Gastrocnemius medialis (tissue), 4 donors: ENCODE results near the gene SUB1. TPM values are rescaled to one million over a fixed set of nuclear protein-coding genes. Genes with fewer than 3 reads are reported as not detected.

Source experiments
- ATAC-seq, 2 donors: fragments of 150-250 bp; one replicate each; pipeline ENCODE4 v1.9.1; 2016
- DNase-seq, 2 donors: peaks; one replicate each; pipeline ENCODE4 v3.0.0-alpha.2; 2019
- H3K27ac ChIP-seq, 4 donors: fragments of 200-600 bp; sonication (generic); 1 replicate in 1 of 4; 2 replicates in 3 of 4; pipeline ENCODE4 v1.5.1; 2016 to 2018; ENCODE audit warnings: mild to moderate bottlenecking in 2 of 4, moderate library complexity in 1 of 4
- H3K27me3 ChIP-seq, 3 donors: fragments of 200-600 bp; sonication (generic) in 2 of 3; 1 replicate in 1 of 3; 2 replicates in 2 of 3; pipeline versions ENCODE4 v1.5.1 to v1.6.0; 2016 to 2019; ENCODE audit warnings: mild to moderate bottlenecking in 1 of 3, moderate library complexity in 1 of 3
- H3K36me3 ChIP-seq, 2 donors: fragments of 200-600 bp; sonication (generic) in 1 of 2; one replicate each; pipeline ENCODE4 v1.5.1; 2017 to 2018
- H3K4me1 ChIP-seq, 2 donors: fragments of 200-600 bp; sonication (generic) in 1 of 2; one replicate each; pipeline ENCODE4 v1.5.1; 2016 to 2017; ENCODE audit warnings: mild to moderate bottlenecking in 2 of 2
- H3K4me3 ChIP-seq, 4 donors: fragments of 200-600 bp; sonication (generic) in 3 of 4; 1 replicate in 1 of 4; 2 replicates in 3 of 4; pipeline ENCODE4 v1.5.1; 2016 to 2019; ENCODE audit warnings: mild to moderate bottlenecking in 2 of 4
- H3K9me3 ChIP-seq, 3 donors: fragments of 200-600 bp; sonication (generic) in 2 of 3; 1 replicate in 1 of 3; 2 replicates in 2 of 3; pipeline ENCODE4 v1.5.1; 2016 to 2019
- POLR2A ChIP-seq, 2 donors: fragments of 450-650 bp; IDR thresholded peaks; one replicate each; pipeline ENCODE4 v1.6.1; 2017; ENCODE audit warnings: antibody characterized with exemption in 2 of 2, mild to moderate bottlenecking in 2 of 2, moderate library complexity in 2 of 2
- in situ Hi-C, 4 donors: fragments of 200-750 bp; cut with MboI; loops; one replicate each; pipeline versions ENCODE4 v1.15.0 to v1.8.0; 2017; ENCODE audit warnings: low sequenced_read_pairs in 4 of 4
- intact Hi-C: fragments of 100-400 bp; cut with DNase I; formaldehyde crosslinking; loops from one replicate; pipeline ENCODE4 v1.15.1; 2023; ENCODE audit warnings: low total_unique reads
- total RNA-seq, 4 donors: library from RNA; depleted of rRNA; stranded (reverse); fragments of >200 nt; gene quantifications; one replicate each; pipeline versions ENCODE4 v1.1.0 to v1.2.3, GENCODE V29; 2016
- TF ChIP-seq, protein P1 (sequence below), 5 experiments: fragments of 450-650 bp in 3 of 5; fragments of 200-600 bp in 2 of 5; sonication (generic) in 2 of 5; IDR thresholded peaks in 4 of 5; conservative IDR thresholded peaks in 1 of 5; 1 replicate in 4 of 5; 2 replicates in 1 of 5; pipeline ENCODE4 v1.5.1; 2016 to 2019; ENCODE audit warnings: antibody characterized with exemption in 5 of 5, mild to moderate bottlenecking in 3 of 5, moderate library complexity in 3 of 5

Gene SUB1
- total RNA-seq, 4 donors from 2014 or later, result 82.6 to 162 (median 100) TPM

DNA sequence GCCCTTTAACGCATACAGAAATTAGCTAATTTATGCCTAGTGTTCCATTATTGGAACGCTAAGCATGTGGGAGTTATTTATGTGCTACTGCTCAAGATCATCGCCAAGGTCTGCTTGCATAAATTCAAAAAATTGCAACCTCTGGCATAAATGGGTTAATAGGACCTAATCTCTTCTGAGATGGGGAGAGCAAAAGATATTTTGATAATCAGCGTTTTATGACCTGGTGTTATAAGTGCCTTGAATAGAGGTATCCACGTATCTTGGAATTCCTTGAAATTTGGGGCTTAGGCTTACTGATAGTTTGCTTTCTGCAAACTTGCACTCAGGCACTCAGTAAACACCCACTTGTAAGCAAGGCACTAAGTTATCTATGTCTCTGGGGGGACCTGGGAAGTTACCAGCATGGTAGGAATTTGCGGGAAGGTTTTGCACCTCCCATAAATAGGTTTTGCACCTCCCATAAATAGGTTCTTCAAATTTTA lies 1.8 kb downstream of the SUB1 start:
- intact Hi-C loops, result loop anchor here (2.0 to 5.0 kb wide), 3 partner anchors 26 to 1055 kb away; partner anchors contain the start of genes C5orf22, DROSHA and GOLPH3
- Histone ChIP-seq H3K4me3 (peak overlapping the region; percentile 81 to 100 (median 98)), H3K9me3 (no peaks in the 10 kb centered on the region), H3K27ac (peak overlapping the region; percentile 96 to 100 (median 100)), H3K27me3 (no peaks in the 10 kb centered on the region), H3K4me1 (peaks cover 14 to 21% of the 10 kb centered on the region in 2 donors), H3K36me3 (peaks cover 0 to 25% of the 10 kb centered on the region in 2 donors)
- ATAC-seq (no peak), DNase-seq (no peak)
- no peak for TF ChIP-seq POLR2A (IDR thresholded peaks at IDR 0.05)
- TF ChIP-seq, protein P1, sequence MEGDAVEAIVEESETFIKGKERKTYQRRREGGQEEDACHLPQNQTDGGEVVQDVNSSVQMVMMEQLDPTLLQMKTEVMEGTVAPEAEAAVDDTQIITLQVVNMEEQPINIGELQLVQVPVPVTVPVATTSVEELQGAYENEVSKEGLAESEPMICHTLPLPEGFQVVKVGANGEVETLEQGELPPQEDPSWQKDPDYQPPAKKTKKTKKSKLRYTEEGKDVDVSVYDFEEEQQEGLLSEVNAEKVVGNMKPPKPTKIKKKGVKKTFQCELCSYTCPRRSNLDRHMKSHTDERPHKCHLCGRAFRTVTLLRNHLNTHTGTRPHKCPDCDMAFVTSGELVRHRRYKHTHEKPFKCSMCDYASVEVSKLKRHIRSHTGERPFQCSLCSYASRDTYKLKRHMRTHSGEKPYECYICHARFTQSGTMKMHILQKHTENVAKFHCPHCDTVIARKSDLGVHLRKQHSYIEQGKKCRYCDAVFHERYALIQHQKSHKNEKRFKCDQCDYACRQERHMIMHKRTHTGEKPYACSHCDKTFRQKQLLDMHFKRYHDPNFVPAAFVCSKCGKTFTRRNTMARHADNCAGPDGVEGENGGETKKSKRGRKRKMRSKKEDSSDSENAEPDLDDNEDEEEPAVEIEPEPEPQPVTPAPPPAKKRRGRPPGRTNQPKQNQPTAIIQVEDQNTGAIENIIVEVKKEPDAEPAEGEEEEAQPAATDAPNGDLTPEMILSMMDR (IDR thresholded peaks at IDR 0.05 in 4 of 5, conservative IDR thresholded peaks at IDR 0.05 in 1 of 5), result no peak
- in situ Hi-C loops, result loop anchor here in 3 of 4 donors (25.0 kb wide), 4 partner anchors 350 to 1050 kb away; partner anchors contain the start of genes C5orf22 (in 1 of the 3), DROSHA (in 1 of the 3), GOLPH3 (in 1 of the 3) and TARS1 (in 1 of the 3)

DNA sequence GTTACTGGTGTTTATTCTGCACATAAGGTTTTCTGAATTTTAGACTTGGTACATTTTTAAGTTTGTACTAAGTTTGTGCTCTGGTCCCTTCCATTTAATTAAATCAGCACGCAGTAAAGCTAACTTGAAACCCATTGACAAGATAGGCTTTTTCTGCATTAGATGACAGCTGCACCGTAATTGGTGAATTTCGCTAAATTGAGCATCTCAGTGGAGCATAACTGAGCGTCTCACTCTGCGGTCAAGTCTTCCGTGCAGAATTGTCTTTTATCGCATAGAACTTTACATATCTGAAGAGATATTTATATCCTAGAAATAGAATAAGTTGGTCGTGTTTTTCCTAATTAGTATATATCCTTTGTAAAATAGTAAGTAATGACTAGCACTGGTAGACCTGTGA lies 4.1 kb downstream of the SUB1 start:
- Histone ChIP-seq H3K9me3 (no peaks in the 10 kb centered on the region), H3K4me3 (no peak overlapping the region), H3K4me1 (peaks cover 14 to 21% of the 10 kb centered on the region in 2 donors), H3K27me3 (no peaks in the 10 kb centered on the region), H3K36me3 (peaks cover 0 to 48% of the 10 kb centered on the region in 2 donors), H3K27ac (no peak overlapping the region)
- in situ Hi-C loops, result loop anchor here in 3 of 4 donors (25.0 kb wide), 4 partner anchors 352 to 1052 kb away; partner anchors contain the start of genes C5orf22 (in 1 of the 3), DROSHA (in 1 of the 3), GOLPH3 (in 1 of the 3) and TARS1 (in 1 of the 3)
- ATAC-seq (no peak), DNase-seq (no peak)
- intact Hi-C loops, result loop anchor here (5.0 kb wide), 1 partner anchor 1057 kb away; the partner anchor contains the start of genes C5orf22 and DROSHA
- no peak for TF ChIP-seq POLR2A (IDR thresholded peaks at IDR 0.05)
- TF ChIP-seq, protein P1 (IDR thresholded peaks at IDR 0.05 in 4 of 5, conservative IDR thresholded peaks at IDR 0.05 in 1 of 5), result no peak

DNA sequence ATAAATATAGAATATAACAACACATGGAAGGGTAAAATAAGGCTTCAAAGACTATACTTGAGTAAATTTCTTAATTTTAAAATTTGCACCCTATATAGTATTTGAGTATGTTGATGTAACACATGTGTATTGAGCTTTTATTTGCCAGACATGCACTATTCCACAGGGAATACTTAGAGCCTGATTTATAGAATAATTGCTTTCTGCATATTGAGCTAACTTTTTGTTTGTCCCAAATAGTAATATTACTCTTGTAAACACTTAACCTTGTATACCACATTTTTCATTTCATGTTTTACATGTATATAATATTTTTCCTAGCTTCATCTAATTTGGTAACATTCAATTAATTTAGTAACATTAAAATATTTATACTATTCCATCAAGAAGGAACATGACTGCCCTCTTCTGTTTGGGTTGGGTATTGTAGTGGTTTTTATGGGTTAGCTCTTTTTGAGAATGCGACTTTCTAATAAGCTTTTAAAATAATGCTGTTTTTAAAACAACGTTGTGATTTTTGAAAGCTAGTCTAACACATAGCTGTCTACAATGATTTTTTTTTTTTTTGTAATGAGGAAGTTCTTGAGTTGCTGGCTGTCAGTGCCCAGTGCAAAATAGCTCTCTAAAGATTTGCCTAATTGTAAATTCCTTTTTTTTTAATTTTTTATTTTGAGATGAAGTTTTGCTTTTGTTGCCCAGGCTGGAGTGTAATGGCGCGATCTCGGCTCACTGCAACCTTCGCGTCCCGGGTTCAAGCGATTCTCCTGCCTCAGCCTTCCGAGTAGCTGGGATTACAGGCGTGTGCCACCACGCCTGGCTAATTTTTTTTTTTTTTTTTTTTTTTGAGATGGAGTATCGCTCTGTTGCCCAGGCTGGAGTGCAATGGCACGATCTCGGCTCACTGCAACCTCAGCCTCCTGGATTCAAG lies 4.8 kb downstream of the SUB1 start:
- Histone ChIP-seq H3K9me3 (no peaks in the 10 kb centered on the region), H3K27ac (no peak overlapping the region), H3K27me3 (no peaks in the 10 kb centered on the region), H3K4me1 (peaks cover 12 to 21% of the 10 kb centered on the region in 2 donors), H3K36me3 (peaks cover 0 to 56% of the 10 kb centered on the region in 2 donors), H3K4me3 (no peak overlapping the region)
- intact Hi-C loops (loop anchor here (1.0 to 5.0 kb wide), 3 partner anchors 101 to 1058 kb away; partner anchors contain the start of genes C5orf22 and DROSHA), in situ Hi-C loops (loop anchor here in 3 of 4 donors (5.0 to 25.0 kb wide), 5 partner anchors 103 to 1053 kb away; partner anchors contain the start of genes C5orf22 (in 1 of the 3), DROSHA (in 1 of the 3), GOLPH3 (in 1 of the 3) and TARS1 (in 1 of the 3))
- no peak for TF ChIP-seq POLR2A (IDR thresholded peaks at IDR 0.05)
- TF ChIP-seq, protein P1 (IDR thresholded peaks at IDR 0.05 in 4 of 5, conservative IDR thresholded peaks at IDR 0.05 in 1 of 5), result peak; percentile 49 to 77 (median 71)
- DNase-seq (no peak), ATAC-seq (no peak)

DNA sequence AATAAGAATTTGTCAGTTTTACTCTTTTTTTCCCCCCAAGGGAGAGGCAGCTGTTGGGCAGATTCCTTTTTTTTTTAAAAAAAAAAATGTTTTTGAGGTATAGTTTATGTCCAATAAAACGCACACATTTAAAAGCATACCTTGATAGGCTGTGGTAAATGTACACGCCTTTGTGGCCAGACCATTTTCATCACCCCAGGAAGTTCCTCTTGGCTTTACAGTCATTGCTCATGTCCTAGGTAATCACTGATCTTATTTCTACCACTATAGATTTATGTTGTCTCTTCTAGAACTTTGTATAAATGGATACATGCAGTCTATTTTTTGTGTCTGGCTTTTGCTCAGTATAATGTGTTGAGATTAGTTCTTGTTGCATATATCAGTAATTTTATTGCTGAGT lies 9.8 kb downstream of the SUB1 start:
- DNase-seq (no peak), ATAC-seq (no peak)
- Histone ChIP-seq H3K27ac (no peak overlapping the region), H3K27me3 (no peaks in the 10 kb centered on the region), H3K9me3 (no peaks in the 10 kb centered on the region), H3K4me3 (no peak overlapping the region), H3K4me1 (peaks cover 8 to 17% of the 10 kb centered on the region in 2 donors), H3K36me3 (peaks cover 0 to 74% of the 10 kb centered on the region in 2 donors)
- intact Hi-C loops, result no loop called here
- no peak for TF ChIP-seq POLR2A (IDR thresholded peaks at IDR 0.05)
- TF ChIP-seq, protein P1 (IDR thresholded peaks at IDR 0.05 in 4 of 5, conservative IDR thresholded peaks at IDR 0.05 in 1 of 5), result no peak
- in situ Hi-C loops, result loop anchor here in 3 of 4 donors (25.0 kb wide), 4 partner anchors 358 to 1058 kb away; partner anchors contain the start of genes C5orf22 (in 1 of the 3), DROSHA (in 1 of the 3), GOLPH3 (in 1 of the 3) and TARS1 (in 1 of the 3)
